GM19193 (cell line): ENCODE results near the gene MRPS22.

Experiments used
- POLR2A ChIP-seq: IDR thresholded peaks from 4 replicates; pipeline ENCODE4 v1.6.1; 2011; ENCODE audit not compliant: insufficient read depth, insufficient read length; ENCODE audit errors: extremely low read depth

The MRPS22 gene

GRCh38 chr3:139346771-139347170 is 3.0 kb downstream of the MRPS22 start:
- TF ChIP-seq POLR2A: no peak

- TF ChIP-seq POLR2A: no peak
Observed at GRCh38 chr3:139353920-139354556, 10.2 kb downstream of the MRPS22 start.

GRCh38 chr3:139354661-139355060 is 10.8 kb downstream of the MRPS22 start:
- no peak for TF ChIP-seq POLR2A

- no peak for TF ChIP-seq POLR2A
Observed at GRCh38 chr3:139355476-139355875, 11.7 kb downstream of the MRPS22 start.

- no peak for TF ChIP-seq POLR2A
Observed at GRCh38 chr3:139355891-139356290, 12.1 kb downstream of the MRPS22 start.

GRCh38 chr3:139357899-139358298 is 14.1 kb downstream of the MRPS22 start:
- no peak for TF ChIP-seq POLR2A

- no peak for TF ChIP-seq POLR2A
Observed at GRCh38 chr3:139358841-139359562, 15.2 kb downstream of the MRPS22 start.

- TF ChIP-seq POLR2A: no peak
Observed at GRCh38 chr3:139361276-139361675, 17.5 kb downstream of the MRPS22 start.

GRCh38 chr3:139364549-139364948 is 20.7 kb downstream of the MRPS22 start:
- no peak for TF ChIP-seq POLR2A

- TF ChIP-seq POLR2A: no peak
Observed at GRCh38 chr3:139374099-139374498, 30.3 kb downstream of the MRPS22 start.

- TF ChIP-seq POLR2A: no peak
Observed at GRCh38 chr3:139377378-139377777, 33.6 kb downstream of the MRPS22 start.

- no peak for TF ChIP-seq POLR2A
Observed at GRCh38 chr3:139378587-139379241, 34.9 kb downstream of the MRPS22 start.

GRCh38 chr3:139380575-139380974 is 36.8 kb downstream of the MRPS22 start:
- no peak for TF ChIP-seq POLR2A

- TF ChIP-seq POLR2A: no peak
Observed at GRCh38 chr3:139388077-139388476, 44.3 kb downstream of the MRPS22 start.

GRCh38 chr3:139388821-139389551 is 45.2 kb downstream of the MRPS22 start:
- no peak for TF ChIP-seq POLR2A
